SU-DHL-6 (cell line): ENCODE measurements around the gene TMEM184A.

Experiments
- H2AFZ ChIP-seq: fragments of 200-600 bp; sonication (generic); 2 replicates; pipeline ENCODE4 v1.6.1; 2014; ENCODE audit warnings: low read depth, mild to moderate bottlenecking, moderate library complexity, mixed read lengths, antibody characterized with exemption, low read length; ENCODE audit not compliant: severe bottlenecking
- H3F3A ChIP-seq: fragments of 200-600 bp; shearing (Covaris generic); 2 replicates; pipeline ENCODE4 v1.6.0; 2016; ENCODE audit warnings: antibody characterized with exemption, mild to moderate bottlenecking; ENCODE audit not compliant: insufficient read depth
- H3K27ac ChIP-seq: fragments of 200-600 bp; sonication (generic); 2 replicates; pipeline ENCODE4 v1.5.1; 2016; ENCODE audit warnings: low read depth, mild to moderate bottlenecking, low read length, moderate library complexity, mixed read lengths
- H3K27me3 ChIP-seq: fragments of 200-600 bp; sonication (generic), shearing (Covaris generic); 2 replicates; pipeline ENCODE4 v1.6.0; 2014; ENCODE audit warnings: mild to moderate bottlenecking, low read length
- H3K36me3 ChIP-seq: fragments of 200-600 bp; sonication (generic); 2 replicates; pipeline ENCODE4 v1.6.1; 2014; ENCODE audit warnings: mild to moderate bottlenecking, low read length, mixed read lengths
- H3K4me2 ChIP-seq: fragments of 300-600, 200-600 bp; shearing (Covaris generic), sonication (generic); 2 replicates; pipeline ENCODE4 v1.6.0; 2014; ENCODE audit warnings: low read length, low read depth, mild to moderate bottlenecking; ENCODE audit not compliant: poor library complexity, severe bottlenecking
- H3K4me3 ChIP-seq: fragments of 200-600 bp; sonication (generic); 2 replicates; pipeline ENCODE4 v1.5.1; 2014; ENCODE audit warnings: antibody characterized with exemption, low read length, mild to moderate bottlenecking, mixed read lengths; ENCODE audit not compliant: insufficient read depth, poor library complexity, severe bottlenecking
- H3K79me2 ChIP-seq: fragments of 200-600 bp; sonication (generic); 2 replicates; pipeline ENCODE4 v1.6.1; 2014; ENCODE audit warnings: mild to moderate bottlenecking, low read length, moderate library complexity; ENCODE audit not compliant: insufficient read depth
- H3K9ac ChIP-seq: fragments of 200-600 bp; sonication (generic); 2 replicates; pipeline ENCODE4 v1.7.0; 2014; ENCODE audit warnings: mild to moderate bottlenecking, low read length
- H3K9me2 ChIP-seq: fragments of 200-600 bp; sonication (generic); replicated peaks from 2 replicates; pipeline ENCODE4 v1.6.1; 2014; ENCODE audit warnings: low read length; ENCODE audit not compliant: insufficient read depth
- H3K9me3 ChIP-seq: fragments of 200-600 bp; sonication (generic); 2 replicates; pipeline ENCODE4 v1.6.1; 2014; ENCODE audit warnings: low read length, mixed read lengths; ENCODE audit not compliant: insufficient read depth
- H4K20me1 ChIP-seq: fragments of 200-600 bp; sonication (generic); 2 replicates; pipeline ENCODE4 v1.6.1; 2014; ENCODE audit warnings: low read depth, mild to moderate bottlenecking, antibody characterized with exemption, low read length, moderate library complexity, mixed read lengths
- EZH2phosphoT487 ChIP-seq: fragments of 200-600 bp; sonication (generic), shearing (Covaris generic); conservative IDR thresholded peaks from 2 replicates; pipeline ENCODE4 v1.6.1; 2018; ENCODE audit warnings: mild to moderate bottlenecking, antibody characterized with exemption, low read length, moderate library complexity, mixed read lengths
- TF ChIP-seq, protein P1 (sequence below): fragments of 200-600 bp; sonication (generic); IDR thresholded peaks from one replicate; pipeline ENCODE4 v1.5.1; 2017; ENCODE audit warnings: antibody characterized with exemption, mild to moderate bottlenecking, low read length, moderate library complexity; ENCODE audit not compliant: insufficient read depth, poor library complexity, severe bottlenecking

TMEM184A gene

GRCh38 chr7:1533547-1534329, 22.3 kb downstream of the TMEM184A start:
- Histone ChIP-seq H2AFZ (no peak overlapping the region), H3K9me2 (no peaks in the 10 kb centered on the region), H3K4me3 (no peak overlapping the region), H3K36me3 (no peaks in the 10 kb centered on the region), H3K9ac (no peak overlapping the region), H3K4me2 (no peak overlapping the region), H3K79me2 (peaks cover 70% of the 10 kb centered on the region), H3K27me3 (no peaks in the 10 kb centered on the region), H3F3A (0 out of 2 replicates have a peak, but pooled peaks cover 5% of the 10 kb centered on the region), H3K9me3 (no peaks in the 10 kb centered on the region), H4K20me1 (peaks cover 5% of the 10 kb centered on the region; the same call in 1 of the 2 replicates), H3K27ac (no peak overlapping the region)
- TF ChIP-seq, protein P1, sequence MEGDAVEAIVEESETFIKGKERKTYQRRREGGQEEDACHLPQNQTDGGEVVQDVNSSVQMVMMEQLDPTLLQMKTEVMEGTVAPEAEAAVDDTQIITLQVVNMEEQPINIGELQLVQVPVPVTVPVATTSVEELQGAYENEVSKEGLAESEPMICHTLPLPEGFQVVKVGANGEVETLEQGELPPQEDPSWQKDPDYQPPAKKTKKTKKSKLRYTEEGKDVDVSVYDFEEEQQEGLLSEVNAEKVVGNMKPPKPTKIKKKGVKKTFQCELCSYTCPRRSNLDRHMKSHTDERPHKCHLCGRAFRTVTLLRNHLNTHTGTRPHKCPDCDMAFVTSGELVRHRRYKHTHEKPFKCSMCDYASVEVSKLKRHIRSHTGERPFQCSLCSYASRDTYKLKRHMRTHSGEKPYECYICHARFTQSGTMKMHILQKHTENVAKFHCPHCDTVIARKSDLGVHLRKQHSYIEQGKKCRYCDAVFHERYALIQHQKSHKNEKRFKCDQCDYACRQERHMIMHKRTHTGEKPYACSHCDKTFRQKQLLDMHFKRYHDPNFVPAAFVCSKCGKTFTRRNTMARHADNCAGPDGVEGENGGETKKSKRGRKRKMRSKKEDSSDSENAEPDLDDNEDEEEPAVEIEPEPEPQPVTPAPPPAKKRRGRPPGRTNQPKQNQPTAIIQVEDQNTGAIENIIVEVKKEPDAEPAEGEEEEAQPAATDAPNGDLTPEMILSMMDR: no peak
- no peak for TF ChIP-seq EZH2phosphoT487

- no peak overlapping the region for H3K4me3 ChIP-seq
- H3K9me2 ChIP-seq: no peaks in the 10 kb centered on the region
- H3F3A ChIP-seq: 0 out of 2 replicates have a peak, but pooled peaks cover 5% of the 10 kb centered on the region
- no peaks in the 10 kb centered on the region for H3K36me3 ChIP-seq
- no peak for TF ChIP-seq EZH2phosphoT487
- TF ChIP-seq, protein P1: no peak
- H2AFZ ChIP-seq: no peak overlapping the region
- no peak overlapping the region for H3K4me2 ChIP-seq
- no peaks in the 10 kb centered on the region for H3K9me3 ChIP-seq
- no peak overlapping the region for H3K27ac ChIP-seq
- peaks cover 70% of the 10 kb centered on the region for H3K79me2 ChIP-seq
- no peaks in the 10 kb centered on the region for H3K27me3 ChIP-seq
- no peak overlapping the region for H3K9ac ChIP-seq
- peaks cover 5% of the 10 kb centered on the region; the same call in 1 of the 2 replicates for H4K20me1 ChIP-seq
These were observed 22.8 kb downstream of the TMEM184A start for GRCh38 chr7:1533255-1533546.

- Histone ChIP-seq H3K27ac (no peak overlapping the region; the same call in 1 of the 2 replicates), H2AFZ (no peak overlapping the region), H3K9me3 (no peaks in the 10 kb centered on the region), H3K9ac (peak overlapping the region; percentile 78; the same call in 1 of the 2 replicates), H3K79me2 (peaks cover 65% of the 10 kb centered on the region), H3K9me2 (no peaks in the 10 kb centered on the region), H3K36me3 (no peaks in the 10 kb centered on the region), H3F3A (0 out of 2 replicates have a peak, but pooled peaks cover 5% of the 10 kb centered on the region), H3K27me3 (no peaks in the 10 kb centered on the region), H3K4me3 (peak overlapping the region; percentile 72), H4K20me1 (peaks cover 5% of the 10 kb centered on the region; the same call in 1 of the 2 replicates), H3K4me2 (peak overlapping the region; percentile 71)
- TF ChIP-seq EZH2phosphoT487: no peak
- TF ChIP-seq, protein P1: no peak
These were observed 23.4 kb downstream of the TMEM184A start for GRCh38 chr7:1532456-1533254.
